A549 (cell line): ENCODE results near the gene SMIM11. TPM values are rescaled to one million over a fixed set of nuclear protein-coding genes. Genes with fewer than 3 reads are reported as not detected.

Experiments used
- ATAC-seq, 2 experiments: fragments of 200-7000 bp in 1 of 2; fragments of >200 bp in 1 of 2; cut with Nextera tagmentation in 1 of 2; cut with Tn5 transposase in 1 of 2; 3 replicates each; pipeline versions ENCODE4 v1.8.0 to v1.9.1; 2018 to 2020; ENCODE audit warnings: mild to moderate bottlenecking in 1 of 2, moderate library complexity in 1 of 2
- CTCF ChIA-PET: fragments of 300-600 bp; sonication (Branson Sonifier 250); formaldehyde crosslinking; extraction: SDS; loops from one replicate; lab custom pipeline; 2021; ENCODE audit warnings: antibody characterized with exemption, inconsistent platforms; lab: Yijun Ruan, JAX
- POLR2A ChIA-PET: fragments of 350-600 bp; formaldehyde crosslinking; extraction: SDS; loops from one replicate; lab custom pipeline; 2021; ENCODE audit warnings: antibody characterized with exemption, inconsistent platforms; lab: Yijun Ruan, JAX
- DNase-seq, 2 experiments: peaks; one replicate each; pipeline versions ENCODE4 v3.0.0 to v3.0.0-alpha.2; 2011 to 2016; ENCODE audit warnings: low read depth in 1 of 2, low spot score in 1 of 2
- FAIRE-seq: peaks from 2 replicates; lab custom pipeline; 2011; peaks lifted over from hg19 to GRCh38; lab: Jason Lieb, UNC
- H3K27ac ChIP-seq, 2 experiments: fragments of >200 bp; sonication (Bioruptor Twin); formaldehyde crosslinking; 3 replicates each; pipeline ENCODE4 v1.5.1; 2016 to 2017
- H3K4me1 ChIP-seq: fragments of >200 bp; sonication (Bioruptor Twin); formaldehyde crosslinking; 3 replicates; pipeline ENCODE4 v1.6.1; 2016
- H3K4me2 ChIP-seq: fragments of >200 bp; sonication (Bioruptor Twin); formaldehyde crosslinking; 3 replicates; pipeline ENCODE4 v1.6.1; 2016
- H3K4me3 ChIP-seq: fragments of >200 bp; sonication (Bioruptor Twin); formaldehyde crosslinking; 3 replicates; pipeline ENCODE4 v1.5.1; 2016
- H3K9me3 ChIP-seq: fragments of >200 bp; sonication (Bioruptor Twin); formaldehyde crosslinking; 3 replicates; pipeline ENCODE4 v1.6.1; 2016
- BHLHE40 ChIP-seq: IDR thresholded peaks from 2 replicates; pipeline ENCODE4 v1.6.1; 2012; ENCODE audit warnings: low read depth, low read length, inconsistent platforms
- CBX2 ChIP-seq: fragments of 200-600 bp; sonication (generic); IDR thresholded peaks from 2 replicates; pipeline ENCODE4 v1.6.1; 2016; ENCODE audit warnings: low read depth, mild to moderate bottlenecking, borderline replicate concordance
- CHD2 ChIP-seq: fragments of 150-350 bp; IDR thresholded peaks from 2 replicates; pipeline ENCODE4 v1.6.1; 2014; ENCODE audit warnings: low read length; ENCODE audit not compliant: partially characterized antibody
- EHF ChIP-seq: fragments of 250-450 bp; sonication (Bioruptor Pico); IDR thresholded peaks from 2 replicates; pipeline ENCODE4 v1.5.0; 2020; ENCODE audit warnings: mild to moderate bottlenecking
- ESRRA ChIP-seq: fragments of 150-350 bp; IDR thresholded peaks from 2 replicates; pipeline ENCODE4 v1.6.1; 2014; ENCODE audit warnings: mild to moderate bottlenecking, low read length, borderline replicate concordance
- FOSB ChIP-seq: fragments of 250-450 bp; sonication (Bioruptor Pico); IDR thresholded peaks from 2 replicates; pipeline ENCODE4 v1.5.0; 2020; ENCODE audit warnings: mild to moderate bottlenecking, moderate library complexity
- GATA3 ChIP-seq: IDR thresholded peaks from 2 replicates; pipeline ENCODE4 v1.6.1; 2012; ENCODE audit warnings: borderline replicate concordance
- HDAC2 ChIP-seq: fragments of 200-600 bp; sonication (generic); IDR thresholded peaks from 2 replicates; pipeline ENCODE4 v1.6.1; 2016
- JUNB ChIP-seq: fragments of >200 bp; sonication (Bioruptor Twin); formaldehyde crosslinking; IDR thresholded peaks from 2 replicates; pipeline ENCODE4 v1.6.1; 2016
- KDM1A ChIP-seq: fragments of 200-600 bp; sonication (generic); IDR thresholded peaks from 2 replicates; pipeline ENCODE4 v1.6.1; 2016; ENCODE audit warnings: low read depth, mild to moderate bottlenecking
- MAZ ChIP-seq: fragments of 150-350 bp; IDR thresholded peaks from 2 replicates; pipeline ENCODE4 v1.6.1; 2014; ENCODE audit warnings: antibody characterized with exemption, low read depth, low read length, borderline replicate concordance
- NFE2L2 ChIP-seq: fragments of 150-350 bp; conservative IDR thresholded peaks from 2 replicates; pipeline ENCODE4 v1.6.1; 2014; ENCODE audit warnings: low read length
- NR3C1 ChIP-seq: fragments of >200 bp; sonication (Bioruptor Twin); formaldehyde crosslinking; IDR thresholded peaks from 3 replicates; pipeline ENCODE4 v1.6.1; 2017
- POLR2A ChIP-seq: IDR thresholded peaks from 2 replicates; pipeline ENCODE4 v1.6.1; 2012; ENCODE audit warnings: mild to moderate bottlenecking, low read length
- RCOR1 ChIP-seq: fragments of 150-350 bp; IDR thresholded peaks from 2 replicates; pipeline ENCODE4 v1.6.1; 2014; ENCODE audit warnings: antibody characterized with exemption, low read length, low read depth
- RFX5 ChIP-seq: fragments of 450-650 bp; IDR thresholded peaks from 2 replicates; pipeline ENCODE4 v1.7.1; 2014; ENCODE audit warnings: antibody characterized with exemption, mild to moderate bottlenecking, moderate library complexity
- SMC3 ChIP-seq: fragments of >200 bp; sonication (Bioruptor Twin); formaldehyde crosslinking; IDR thresholded peaks from 3 replicates; pipeline ENCODE4 v1.6.1; 2018; ENCODE audit warnings: inconsistent platforms
- SREBF2 ChIP-seq: fragments of 450-650 bp; IDR thresholded peaks from 2 replicates; pipeline ENCODE4 v1.6.1; 2014; ENCODE audit warnings: mild to moderate bottlenecking, moderate library complexity
- ZC3H11A ChIP-seq: fragments of 450-650 bp; IDR thresholded peaks from 2 replicates; pipeline ENCODE4 v1.6.1; 2014; ENCODE audit warnings: antibody characterized with exemption, mild to moderate bottlenecking
- ZFP36 ChIP-seq: fragments of 450-650 bp; IDR thresholded peaks from 2 replicates; pipeline ENCODE4 v1.6.1; 2014; ENCODE audit warnings: borderline replicate concordance; ENCODE audit not compliant: partially characterized antibody
- ZNF302 ChIP-seq: fragments of 250-450 bp; sonication (Bioruptor Pico); IDR thresholded peaks from 2 replicates; pipeline ENCODE4 v1.9.0; 2021; ENCODE audit warnings: inconsistent platforms, mild to moderate bottlenecking, moderate library complexity
- ZSCAN20 ChIP-seq: fragments of 250-450 bp; sonication (Bioruptor Pico); IDR thresholded peaks from 2 replicates; pipeline ENCODE4 v1.8.0; 2022; ENCODE audit warnings: mild to moderate bottlenecking, moderate library complexity
- WGBS: methylation state at CpG from one replicate; pipeline ENCODE4 v1.1.6; 2017; ENCODE audit errors: missing lambda C conversion rate; 5-methylcytosine and 5-hydroxymethylcytosine counted together
- polyA plus RNA-seq, 4 experiments: library from polyadenylated mRNA; depleted of rRNA in 3 of 4; stranded (reverse); fragments of >200 nt; fragmentation: RNase III in 1 of 4; extraction: RNeasy Plus Mini Kit Qiagen cat#74134 plus additional on column Dnase treatment in 1 of 4; gene quantifications; 2 replicates in 3 of 4; 3 replicates in 1 of 4; pipeline ENCODE4 v1.2.3, GENCODE V29; 2011 to 2017
- TF ChIP-seq, protein P1 (sequence below): IDR thresholded peaks from 2 replicates; pipeline ENCODE4 v1.6.1; 2012
- TF ChIP-seq, protein P2 (sequence below): fragments of >200 bp; sonication (Bioruptor Twin); formaldehyde crosslinking; IDR thresholded peaks from 3 replicates; pipeline ENCODE4 v1.6.1; 2016
- TF ChIP-seq, protein P3 (sequence below): IDR thresholded peaks from 2 replicates; pipeline ENCODE4 v1.6.1; 2012; ENCODE audit warnings: low read depth, borderline replicate concordance
- TF ChIP-seq, protein P4 (sequence below): fragments of 250-450 bp; sonication (Bioruptor Pico); IDR thresholded peaks from 2 replicates; pipeline ENCODE4 v1.5.0; 2020; ENCODE audit warnings: low read depth, mild to moderate bottlenecking, moderate library complexity
- TF ChIP-seq, protein P5 (sequence below): fragments of 450-650 bp; IDR thresholded peaks from 2 replicates; pipeline ENCODE4 v1.6.1; 2014; ENCODE audit warnings: antibody characterized with exemption
- TF ChIP-seq, protein P6 (sequence below): fragments of 150-350 bp; IDR thresholded peaks from 2 replicates; pipeline ENCODE4 v1.6.1; 2014; ENCODE audit warnings: low read depth, mild to moderate bottlenecking, low read length

SMIM11 gene
- polyA plus RNA-seq, 2 of the 4 experiments (the other 2 are of a cell fraction) = 16.9 to 22.8 TPM

DNA sequence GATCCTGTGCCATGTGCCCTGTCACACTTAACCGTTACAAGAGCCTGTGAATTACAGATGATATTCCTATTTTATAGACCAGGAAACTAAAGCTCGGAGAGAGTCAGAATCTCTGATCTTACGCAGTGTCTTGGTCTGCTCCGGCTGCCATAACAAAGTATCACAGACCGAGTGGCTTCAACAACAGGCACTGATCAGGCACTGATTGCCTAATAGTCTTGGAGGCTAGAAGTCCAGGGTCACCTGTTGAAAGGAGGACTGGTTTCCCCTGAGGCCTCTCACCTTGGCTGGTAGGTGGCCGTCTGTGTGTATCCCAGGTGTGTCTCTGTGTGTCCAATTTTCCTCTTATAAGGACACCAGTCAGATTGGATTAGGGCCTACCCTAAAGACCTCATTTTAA is 43.0 kb upstream of the SMIM11 start:
- ATAC-seq = no peak
- 51% methylated on average over 4 of the region's 6 CpGs for WGBS
- POLR2A ChIA-PET = no interaction called here
- Histone ChIP-seq H3K27ac (no peak overlapping the region), H3K4me1 (no peaks in the 10 kb centered on the region), H3K4me3 (no peak overlapping the region), H3K4me2 (no peak overlapping the region)
- CTCF ChIA-PET = interaction anchor here (0.6 to 1.5 kb wide), 4 partner anchors 19 to 409 kb away, joined by 3 to 4 read pairs (median 3); no protein-coding TSS in a partner anchor
- DNase-seq = no peak
- TF ChIP-seq, protein P1, sequence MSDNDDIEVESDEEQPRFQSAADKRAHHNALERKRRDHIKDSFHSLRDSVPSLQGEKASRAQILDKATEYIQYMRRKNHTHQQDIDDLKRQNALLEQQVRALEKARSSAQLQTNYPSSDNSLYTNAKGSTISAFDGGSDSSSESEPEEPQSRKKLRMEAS = no peak
- TF ChIP-seq, protein P2, sequence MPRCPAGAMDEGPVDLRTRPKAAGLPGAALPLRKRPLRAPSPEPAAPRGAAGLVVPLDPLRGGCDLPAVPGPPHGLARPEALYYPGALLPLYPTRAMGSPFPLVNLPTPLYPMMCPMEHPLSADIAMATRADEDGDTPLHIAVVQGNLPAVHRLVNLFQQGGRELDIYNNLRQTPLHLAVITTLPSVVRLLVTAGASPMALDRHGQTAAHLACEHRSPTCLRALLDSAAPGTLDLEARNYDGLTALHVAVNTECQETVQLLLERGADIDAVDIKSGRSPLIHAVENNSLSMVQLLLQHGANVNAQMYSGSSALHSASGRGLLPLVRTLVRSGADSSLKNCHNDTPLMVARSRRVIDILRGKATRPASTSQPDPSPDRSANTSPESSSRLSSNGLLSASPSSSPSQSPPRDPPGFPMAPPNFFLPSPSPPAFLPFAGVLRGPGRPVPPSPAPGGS = no peak
- TF ChIP-seq ZSCAN20 (CRISPR knock-in tag) = no peak
- TF ChIP-seq KDM1A = no peak
- no peak for TF ChIP-seq EHF (CRISPR knock-in tag)
- no peak for TF ChIP-seq MAZ
- TF ChIP-seq NFE2L2 = no peak
- no peak for TF ChIP-seq POLR2A
- no peak for TF ChIP-seq GATA3
- no peak for TF ChIP-seq ZFP36
- TF ChIP-seq JUNB = no peak
- TF ChIP-seq, protein P3, sequence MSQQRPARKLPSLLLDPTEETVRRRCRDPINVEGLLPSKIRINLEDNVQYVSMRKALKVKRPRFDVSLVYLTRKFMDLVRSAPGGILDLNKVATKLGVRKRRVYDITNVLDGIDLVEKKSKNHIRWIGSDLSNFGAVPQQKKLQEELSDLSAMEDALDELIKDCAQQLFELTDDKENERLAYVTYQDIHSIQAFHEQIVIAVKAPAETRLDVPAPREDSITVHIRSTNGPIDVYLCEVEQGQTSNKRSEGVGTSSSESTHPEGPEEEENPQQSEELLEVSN = no peak
- TF ChIP-seq, all 56 proteins: peak for 0
- FAIRE-seq = no peak
- H3K9me3 ChIP-seq = no peaks in the 10 kb centered on the region

DNA sequence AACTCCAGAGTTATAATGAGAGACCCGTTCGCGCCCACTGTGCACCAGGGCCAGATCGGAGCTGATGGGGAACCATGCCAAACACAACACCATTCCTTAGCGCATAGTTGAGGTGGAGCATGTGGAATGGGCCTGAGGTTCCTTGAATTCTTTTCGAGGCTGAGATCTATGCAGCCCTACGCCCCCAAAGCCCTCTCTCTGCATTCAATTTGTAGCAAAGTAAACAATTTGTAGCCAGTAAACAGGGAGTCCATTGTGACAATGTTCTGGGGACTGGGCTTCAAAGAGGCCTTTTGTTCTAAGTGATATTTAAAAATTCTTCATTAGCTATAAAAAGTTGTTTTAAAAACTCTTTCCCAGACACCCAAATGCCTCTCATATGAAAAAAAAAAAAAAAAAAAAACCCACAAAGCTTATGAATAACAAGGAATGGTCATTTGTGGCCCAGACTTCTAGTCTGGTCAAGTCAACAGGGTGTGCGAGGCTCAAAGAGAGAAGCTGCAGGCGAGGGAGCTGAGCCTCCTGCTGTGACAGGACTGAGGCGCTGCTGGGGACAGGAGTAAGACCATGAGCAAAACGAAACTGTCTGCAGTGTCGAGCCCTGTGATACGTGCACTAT is 42.1 kb upstream of the SMIM11 start:
- Histone ChIP-seq H3K4me2 (no peak overlapping the region), H3K27ac (no peak overlapping the region), H3K4me1 (no peaks in the 10 kb centered on the region), H3K4me3 (no peak overlapping the region), H3K9me3 (no peaks in the 10 kb centered on the region)
- ATAC-seq (no peak), FAIRE-seq (no peak), DNase-seq (no peak)
- WGBS = 66% methylated on average over 13 of the region's 13 CpGs
- no peak for TF ChIP-seq NFE2L2
- no peak for TF ChIP-seq CBX2
- no peak for TF ChIP-seq RCOR1
- no peak for TF ChIP-seq FOSB (CRISPR knock-in tag)
- no peak for TF ChIP-seq ZNF302 (CRISPR knock-in tag)
- no peak for TF ChIP-seq GATA3
- TF ChIP-seq, protein P4, sequence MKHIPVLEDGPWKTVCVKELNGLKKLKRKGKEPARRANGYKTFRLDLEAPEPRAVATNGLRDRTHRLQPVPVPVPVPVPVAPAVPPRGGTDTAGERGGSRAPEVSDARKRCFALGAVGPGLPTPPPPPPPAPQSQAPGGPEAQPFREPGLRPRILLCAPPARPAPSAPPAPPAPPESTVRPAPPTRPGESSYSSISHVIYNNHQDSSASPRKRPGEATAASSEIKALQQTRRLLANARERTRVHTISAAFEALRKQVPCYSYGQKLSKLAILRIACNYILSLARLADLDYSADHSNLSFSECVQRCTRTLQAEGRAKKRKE (CRISPR knock-in tag) = no peak
- CTCF ChIA-PET = interaction anchor here (1.2 to 1.7 kb wide), 5 partner anchors 15 to 410 kb away, joined by 3 to 7 read pairs (median 3); no protein-coding TSS in a partner anchor
- POLR2A ChIA-PET = no interaction called here

DNA sequence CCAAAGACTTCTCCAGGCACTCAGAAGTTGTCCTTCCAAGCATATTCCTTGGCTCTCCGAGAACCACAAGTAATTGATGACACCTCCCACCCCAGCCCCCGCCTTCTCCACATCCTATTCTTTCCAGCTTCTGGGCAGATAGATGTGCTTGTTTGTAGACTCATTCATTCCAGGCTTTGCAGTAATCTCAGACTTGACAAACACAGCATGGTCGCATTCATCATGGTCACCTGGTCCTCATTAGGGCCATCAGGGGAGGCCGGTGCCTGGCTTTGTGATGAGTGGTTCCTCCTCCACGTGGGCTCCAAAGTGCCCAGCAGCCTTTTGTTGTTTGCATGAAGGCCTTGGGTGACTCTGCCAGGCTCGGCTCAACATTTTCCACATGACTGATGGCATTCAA is 40.0 kb upstream of the SMIM11 start:
- 36% methylated on average over 5 of the region's 6 CpGs for WGBS
- Histone ChIP-seq H3K27ac (no peak overlapping the region), H3K4me1 (no peaks in the 10 kb centered on the region), H3K4me2 (no peak overlapping the region), H3K4me3 (no peak overlapping the region), H3K9me3 (no peaks in the 10 kb centered on the region)
- FAIRE-seq = no peak
- TF ChIP-seq, protein P5, sequence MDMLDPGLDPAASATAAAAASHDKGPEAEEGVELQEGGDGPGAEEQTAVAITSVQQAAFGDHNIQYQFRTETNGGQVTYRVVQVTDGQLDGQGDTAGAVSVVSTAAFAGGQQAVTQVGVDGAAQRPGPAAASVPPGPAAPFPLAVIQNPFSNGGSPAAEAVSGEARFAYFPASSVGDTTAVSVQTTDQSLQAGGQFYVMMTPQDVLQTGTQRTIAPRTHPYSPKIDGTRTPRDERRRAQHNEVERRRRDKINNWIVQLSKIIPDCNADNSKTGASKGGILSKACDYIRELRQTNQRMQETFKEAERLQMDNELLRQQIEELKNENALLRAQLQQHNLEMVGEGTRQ = no peak
- TF ChIP-seq POLR2A (no peak), ESRRA (no peak), CHD2 (no peak), ZSCAN20 (CRISPR knock-in tag) (no peak), SREBF2 (no peak), ZC3H11A (no peak), KDM1A (no peak), FOSB (CRISPR knock-in tag) (no peak), RFX5 (no peak), HDAC2 (no peak), NR3C1 (no peak), BHLHE40 (no peak), ZFP36 (no peak), SMC3 (no peak), ZNF302 (CRISPR knock-in tag) (no peak)
- TF ChIP-seq, protein P3 = no peak
- TF ChIP-seq, protein P6, sequence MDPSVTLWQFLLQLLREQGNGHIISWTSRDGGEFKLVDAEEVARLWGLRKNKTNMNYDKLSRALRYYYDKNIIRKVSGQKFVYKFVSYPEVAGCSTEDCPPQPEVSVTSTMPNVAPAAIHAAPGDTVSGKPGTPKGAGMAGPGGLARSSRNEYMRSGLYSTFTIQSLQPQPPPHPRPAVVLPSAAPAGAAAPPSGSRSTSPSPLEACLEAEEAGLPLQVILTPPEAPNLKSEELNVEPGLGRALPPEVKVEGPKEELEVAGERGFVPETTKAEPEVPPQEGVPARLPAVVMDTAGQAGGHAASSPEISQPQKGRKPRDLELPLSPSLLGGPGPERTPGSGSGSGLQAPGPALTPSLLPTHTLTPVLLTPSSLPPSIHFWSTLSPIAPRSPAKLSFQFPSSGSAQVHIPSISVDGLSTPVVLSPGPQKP = no peak
- no peak for ATAC-seq
- CTCF ChIA-PET = interaction anchor here (1.0 to 1.1 kb wide), 2 partner anchors 27 to 412 kb away, joined by 3 read pairs; no protein-coding TSS in a partner anchor
- DNase-seq = no peak
- POLR2A ChIA-PET = no interaction called here
